Colonic mucosa (tissue), 4 donors: ENCODE data around the gene DPP10. TPM values are rescaled to one million over a fixed set of nuclear protein-coding genes. Genes with fewer than 3 reads are reported as not detected.

Experiments used
- DNase-seq: peaks from one replicate; pipeline ENCODE4 v3.0.0-alpha.2; 2020
- H3K27ac ChIP-seq: fragments of 200-600 bp; one replicate; pipeline ENCODE4 v1.8.0; 2021
- H3K27me3 ChIP-seq: fragments of 200-600 bp; one replicate; pipeline ENCODE4 v1.8.0; 2021
- H3K36me3 ChIP-seq: fragments of 200-600 bp; one replicate; pipeline ENCODE4 v1.8.0; 2021
- H3K4me1 ChIP-seq: fragments of 200-600 bp; one replicate; pipeline ENCODE4 v1.8.0; 2021; ENCODE audit warnings: mild to moderate bottlenecking
- H3K4me3 ChIP-seq: fragments of 200-600 bp; one replicate; pipeline ENCODE4 v1.8.0; 2021
- H3K9ac ChIP-seq, 2 donors: one replicate each; pipeline ENCODE4 v1.7.0; 2013; ENCODE audit warnings: control low read depth in 2 of 2, low read depth in 2 of 2, low read length in 2 of 2
- H3K9me3 ChIP-seq: fragments of 200-600 bp; one replicate; pipeline ENCODE4 v1.8.0; 2021
- intact Hi-C: fragments of 100-400 bp; cut with DNase I; formaldehyde crosslinking; loops from one replicate; pipeline ENCODE4 v1.14.1; 2022
- total RNA-seq, 2 donors: library from RNA; stranded (reverse); fragmentation: NEBNext Ultra II Directional in 1 of 2; extraction: Animal tissue kit (Norgen Biotek cat#: 25700) in 1 of 2; gene quantifications; one replicate each; pipeline ENCODE4 v1.2.1, GENCODE V29; 2021
- TF ChIP-seq, protein P1 (sequence below): fragments of 200-600 bp; IDR thresholded peaks from one replicate; pipeline ENCODE4 v1.8.0; 2022; ENCODE audit warnings: antibody characterized with exemption, mild to moderate bottlenecking
- donor health status: healthy.
- donor health status: DM: no; HTN: no; CAD: no.
- donor health status: DM: no; HTN: no; CAD: no.

Gene DPP10
- total RNA-seq, 2 donors from 2014 or later: 6.0 to 8.1 TPM

- Histone ChIP-seq H3K27me3 (no peaks in the 10 kb centered on the region), H3K9ac (no peak overlapping the region), H3K4me1 (no peaks in the 10 kb centered on the region), H3K36me3 (no peaks in the 10 kb centered on the region), H3K4me3 (no peak overlapping the region), H3K9me3 (no peaks in the 10 kb centered on the region), H3K27ac (no peak overlapping the region)
- no peak for DNase-seq
- TF ChIP-seq, protein P1, sequence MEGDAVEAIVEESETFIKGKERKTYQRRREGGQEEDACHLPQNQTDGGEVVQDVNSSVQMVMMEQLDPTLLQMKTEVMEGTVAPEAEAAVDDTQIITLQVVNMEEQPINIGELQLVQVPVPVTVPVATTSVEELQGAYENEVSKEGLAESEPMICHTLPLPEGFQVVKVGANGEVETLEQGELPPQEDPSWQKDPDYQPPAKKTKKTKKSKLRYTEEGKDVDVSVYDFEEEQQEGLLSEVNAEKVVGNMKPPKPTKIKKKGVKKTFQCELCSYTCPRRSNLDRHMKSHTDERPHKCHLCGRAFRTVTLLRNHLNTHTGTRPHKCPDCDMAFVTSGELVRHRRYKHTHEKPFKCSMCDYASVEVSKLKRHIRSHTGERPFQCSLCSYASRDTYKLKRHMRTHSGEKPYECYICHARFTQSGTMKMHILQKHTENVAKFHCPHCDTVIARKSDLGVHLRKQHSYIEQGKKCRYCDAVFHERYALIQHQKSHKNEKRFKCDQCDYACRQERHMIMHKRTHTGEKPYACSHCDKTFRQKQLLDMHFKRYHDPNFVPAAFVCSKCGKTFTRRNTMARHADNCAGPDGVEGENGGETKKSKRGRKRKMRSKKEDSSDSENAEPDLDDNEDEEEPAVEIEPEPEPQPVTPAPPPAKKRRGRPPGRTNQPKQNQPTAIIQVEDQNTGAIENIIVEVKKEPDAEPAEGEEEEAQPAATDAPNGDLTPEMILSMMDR: no peak
- intact Hi-C loops: no loop called here
Observed at GRCh38 chr2:115610888-115611287, 1168.4 kb downstream of the DPP10 start.

GRCh38 chr2:115624332-115624731, 1181.9 kb downstream of the DPP10 start:
- no peaks in the 10 kb centered on the region for H3K27me3 ChIP-seq
- no peak for DNase-seq
- H3K9ac ChIP-seq: no peak overlapping the region
- intact Hi-C loops: no loop called here
- no peaks in the 10 kb centered on the region for H3K36me3 ChIP-seq
- H3K9me3 ChIP-seq: no peaks in the 10 kb centered on the region
- no peaks in the 10 kb centered on the region for H3K4me1 ChIP-seq
- no peak overlapping the region for H3K4me3 ChIP-seq
- TF ChIP-seq, protein P1: no peak
- no peak overlapping the region for H3K27ac ChIP-seq

DNA sequence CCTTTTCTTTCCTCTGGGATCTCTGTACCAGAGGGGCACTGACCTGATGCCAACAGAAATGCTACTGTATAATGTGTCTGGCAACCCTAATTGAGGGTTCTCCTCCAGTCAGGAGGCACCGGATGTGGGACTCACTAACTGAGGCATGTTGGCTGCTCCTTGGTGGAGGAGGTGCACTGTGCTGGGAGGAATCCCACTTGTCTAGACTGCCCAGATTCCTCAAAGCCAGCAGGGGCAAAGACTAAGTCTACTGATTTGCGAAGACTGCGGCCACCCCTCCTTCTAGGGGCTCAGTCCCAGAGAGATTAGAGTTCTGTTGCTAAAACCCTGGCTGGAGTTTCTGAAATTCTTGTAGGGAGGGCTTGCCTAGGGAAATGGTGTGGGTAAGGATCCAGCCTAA, 1192.1 kb downstream of the DPP10 start:
- Histone ChIP-seq H3K27ac (no peak overlapping the region), H3K9ac (no peak overlapping the region), H3K9me3 (no peaks in the 10 kb centered on the region), H3K4me1 (no peaks in the 10 kb centered on the region), H3K36me3 (no peaks in the 10 kb centered on the region), H3K4me3 (no peak overlapping the region), H3K27me3 (no peaks in the 10 kb centered on the region)
- intact Hi-C loops: no loop called here
- TF ChIP-seq, protein P1: no peak
- DNase-seq: no peak

DNA sequence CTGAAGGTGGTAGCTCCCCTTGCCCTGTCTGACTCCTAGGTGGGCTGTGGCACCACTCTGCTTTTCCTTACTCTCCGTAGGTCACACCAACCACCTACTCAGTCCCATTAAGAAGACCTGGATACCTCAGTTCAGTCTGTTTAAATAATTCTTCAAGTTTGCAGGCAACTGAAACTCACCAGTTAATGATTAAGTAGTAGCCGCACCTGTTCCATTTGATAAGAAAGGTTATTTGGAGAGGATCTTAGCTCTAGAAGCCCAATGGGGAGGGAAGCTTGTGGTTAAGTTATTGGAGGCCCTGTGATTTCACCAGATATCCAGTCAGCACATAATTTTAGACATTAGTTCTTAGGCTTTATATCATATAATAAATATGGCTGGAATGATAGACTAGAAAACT, 1193.0 kb downstream of the DPP10 start:
- Histone ChIP-seq H3K27me3 (no peaks in the 10 kb centered on the region), H3K4me3 (no peak overlapping the region), H3K4me1 (no peaks in the 10 kb centered on the region), H3K27ac (no peak overlapping the region), H3K9ac (no peak overlapping the region), H3K9me3 (no peaks in the 10 kb centered on the region), H3K36me3 (no peaks in the 10 kb centered on the region)
- intact Hi-C loops: no loop called here
- DNase-seq: no peak
- TF ChIP-seq, protein P1: no peak

DNA sequence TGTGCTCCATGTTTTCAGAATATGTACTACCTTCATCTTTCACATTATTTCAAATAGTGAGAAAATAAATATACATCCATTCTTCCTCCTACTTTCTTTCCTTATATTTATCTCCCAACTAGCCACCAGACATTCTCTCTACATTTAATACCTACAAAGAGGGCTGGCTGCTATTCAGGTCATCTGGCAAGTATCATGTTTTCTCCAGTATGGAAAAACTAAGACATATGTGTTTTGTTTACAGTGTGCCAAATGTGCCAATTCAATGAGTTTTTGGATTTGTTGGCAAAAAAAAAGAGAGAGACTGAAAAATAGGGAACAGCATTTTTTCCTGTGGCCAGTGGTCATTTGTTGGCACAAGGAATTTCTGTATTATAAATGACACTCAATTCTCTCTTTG, 1207.3 kb downstream of the DPP10 start:
- H3K4me3 ChIP-seq: no peak overlapping the region
- no peak overlapping the region for H3K27ac ChIP-seq
- intact Hi-C loops: no loop called here
- H3K9me3 ChIP-seq: no peaks in the 10 kb centered on the region
- H3K4me1 ChIP-seq: no peaks in the 10 kb centered on the region
- no peak overlapping the region for H3K9ac ChIP-seq
- H3K36me3 ChIP-seq: no peaks in the 10 kb centered on the region
- H3K27me3 ChIP-seq: no peaks in the 10 kb centered on the region
- TF ChIP-seq, protein P1: no peak
- no peak for DNase-seq

- no peaks in the 10 kb centered on the region for H3K4me1 ChIP-seq
- H3K36me3 ChIP-seq: no peaks in the 10 kb centered on the region
- no peak overlapping the region for H3K9ac ChIP-seq
- TF ChIP-seq, protein P1: no peak
- no peak overlapping the region for H3K27ac ChIP-seq
- intact Hi-C loops: no loop called here
- no peaks in the 10 kb centered on the region for H3K9me3 ChIP-seq
- no peak for DNase-seq
- H3K27me3 ChIP-seq: no peaks in the 10 kb centered on the region
- H3K4me3 ChIP-seq: no peak overlapping the region
Observed at GRCh38 chr2:115650827-115651226, 1208.4 kb downstream of the DPP10 start.
